Activated naive CD4-positive, alpha-beta T cell treated with anti-CD3 and anti-CD28 coated beads for 36 hours (primary cell): Measurements from ENCODE around the gene PLK2. TPM values are rescaled to one million over a fixed set of nuclear protein-coding genes. Genes with fewer than 3 reads are reported as not detected.

Experiments
- CTCF ChIA-PET: fragments of 350-600 bp; sonication (Branson Sonifier 250); formaldehyde crosslinking; loops from one replicate; lab custom pipeline; 2021; ENCODE audit warnings: antibody characterized with exemption; lab: Charles Lee
- DNase-seq: peaks from one replicate; pipeline ENCODE4 v3.0.0-alpha.2; 2020
- H3K27ac Mint-ChIP-seq: one replicate; pipeline ENCODE4 v1.8.0; 2021; ENCODE audit warnings: mild to moderate bottlenecking, mixed read lengths
- H3K27me3 Mint-ChIP-seq: one replicate; pipeline ENCODE4 v1.8.0; 2021; ENCODE audit warnings: low read depth, mixed read lengths
- H3K36me3 Mint-ChIP-seq: one replicate; pipeline ENCODE4 v1.8.0; 2021; ENCODE audit warnings: low read depth, mixed read lengths
- H3K4me1 Mint-ChIP-seq: one replicate; pipeline ENCODE4 v1.8.0; 2021; ENCODE audit warnings: low read depth, mixed read lengths
- H3K4me3 Mint-ChIP-seq: one replicate; pipeline ENCODE4 v1.8.0; 2021; ENCODE audit warnings: mild to moderate bottlenecking, moderate library complexity, mixed read lengths
- H3K9me3 Mint-ChIP-seq: one replicate; pipeline ENCODE4 v1.8.0; 2021; ENCODE audit warnings: mixed read lengths
- intact Hi-C: fragments of 100-400 bp; cut with micrococcal nuclease; formaldehyde crosslinking; loops from one replicate; pipeline ENCODE4 v1.15.1; 2023
- total RNA-seq, 2 experiments: library from RNA; stranded (reverse); gene quantifications; one replicate each; pipeline ENCODE4 v1.2.3, GENCODE V29; 2021

PLK2 gene
- total RNA-seq, 2 experiments from 2014 or later = 7.8 to 10.9 TPM

- Mint-ChIP-seq H3K4me3 (no peak overlapping the region), H3K9me3 (peaks cover under 1% of the 10 kb centered on the region), H3K4me1 (peaks cover 3% of the 10 kb centered on the region), H3K27ac (no peak overlapping the region), H3K27me3 (peaks cover 3% of the 10 kb centered on the region), H3K36me3 (no peaks in the 10 kb centered on the region)
- no peak for DNase-seq
- CTCF ChIA-PET = no interaction called here
- intact Hi-C loops = loop anchor here (10.0 kb wide), 3 partner anchors 265 to 1335 kb away; no protein-coding TSS in a partner anchor
Observed at GRCh38 chr5:58469896-58470295, 10.0 kb upstream of the PLK2 start.

- no peak overlapping the region for H3K27ac Mint-ChIP-seq
- CTCF ChIA-PET = interaction anchor here (1.0 to 1.5 kb wide), 2 partner anchors 387 to 1169 kb away, joined by 3 to 4 read pairs; no protein-coding TSS in a partner anchor
Observed at GRCh38 chr5:58466939-58467338, 7.1 kb upstream of the PLK2 start.

GRCh38 chr5:58462623-58463230 lies 2.8 kb upstream of the PLK2 start:
- H3K36me3 Mint-ChIP-seq = no peaks in the 10 kb centered on the region
- DNase-seq = peak; percentile 60
- H3K9me3 Mint-ChIP-seq = no peaks in the 10 kb centered on the region
- H3K4me3 Mint-ChIP-seq = no peak overlapping the region
- H3K27me3 Mint-ChIP-seq = peaks cover 13% of the 10 kb centered on the region
- H3K4me1 Mint-ChIP-seq = peaks cover 18% of the 10 kb centered on the region
- intact Hi-C loops = loop anchor here (5.0 to 10.0 kb wide), 4 partner anchors 258 to 1645 kb away; partner anchors contain the start of gene MAP3K1
- CTCF ChIA-PET = interaction anchor here (0.6 to 6.1 kb wide), 12 partner anchors 10 to 1164 kb away, joined by 3 to 57 read pairs (median 3); no protein-coding TSS in a partner anchor
- peak overlapping the region; percentile 4 for H3K27ac Mint-ChIP-seq

More at GRCh38 chr5:58466939-58467338, 7.1 kb upstream of the PLK2 start:
- Mint-ChIP-seq H3K4me1 (peaks cover 3% of the 10 kb centered on the region), H3K9me3 (no peaks in the 10 kb centered on the region), H3K27me3 (peaks cover 6% of the 10 kb centered on the region), H3K36me3 (no peaks in the 10 kb centered on the region), H3K4me3 (no peak overlapping the region)
- peak; percentile 52 for DNase-seq
- intact Hi-C loops = loop anchor here (10.0 kb wide), 2 partner anchors 262 to 1332 kb away; no protein-coding TSS in a partner anchor

GRCh38 chr5:58462154-58462553 lies 2.3 kb upstream of the PLK2 start:
- intact Hi-C loops = loop anchor here (5.0 to 10.0 kb wide), 4 partner anchors 257 to 1645 kb away; partner anchors contain the start of gene MAP3K1
- Mint-ChIP-seq H3K27me3 (peaks cover 13% of the 10 kb centered on the region), H3K4me3 (no peak overlapping the region), H3K36me3 (no peaks in the 10 kb centered on the region), H3K9me3 (no peaks in the 10 kb centered on the region), H3K4me1 (peaks cover 18% of the 10 kb centered on the region), H3K27ac (peak overlapping the region; percentile 4)
- DNase-seq = no peak
- CTCF ChIA-PET = interaction anchor here (0.6 to 6.1 kb wide), 9 partner anchors 11 to 1168 kb away, joined by 3 to 57 read pairs (median 7); no protein-coding TSS in a partner anchor

GRCh38 chr5:58460732-58461286 lies 923 bp upstream of the PLK2 start:
- Mint-ChIP-seq H3K36me3 (no peaks in the 10 kb centered on the region), H3K4me3 (peak overlapping the region; percentile 78), H3K27me3 (peaks cover 13% of the 10 kb centered on the region), H3K27ac (peak overlapping the region; percentile 81), H3K4me1 (peaks cover 15% of the 10 kb centered on the region), H3K9me3 (no peaks in the 10 kb centered on the region)
- intact Hi-C loops = loop anchor here (1.0 to 10.0 kb wide), 15 partner anchors 256 to 1644 kb away; partner anchors contain the start of genes MAP3K1 and MIER3
- CTCF ChIA-PET = interaction anchor here (0.6 to 6.1 kb wide), 29 partner anchors 10 to 1167 kb away, joined by 3 to 57 read pairs (median 3); no protein-coding TSS in a partner anchor
- DNase-seq = peak; percentile 95

GRCh38 chr5:58459146-58460001 lies 512 bp downstream of the PLK2 start:
- intact Hi-C loops = loop anchor here (1.0 to 10.0 kb wide), 16 partner anchors 185 to 1642 kb away; partner anchors contain the start of genes MAP3K1 and MIER3
- H3K4me3 Mint-ChIP-seq = peak overlapping the region; percentile 78
- no peak overlapping the region for H3K27ac Mint-ChIP-seq
- peaks cover 15% of the 10 kb centered on the region for H3K4me1 Mint-ChIP-seq
- H3K9me3 Mint-ChIP-seq = no peaks in the 10 kb centered on the region
- peaks cover 3% of the 10 kb centered on the region for H3K36me3 Mint-ChIP-seq
- CTCF ChIA-PET = interaction anchor here (0.6 to 6.1 kb wide), 6 partner anchors 21 to 1180 kb away, joined by 3 to 57 read pairs (median 4); no protein-coding TSS in a partner anchor
- H3K27me3 Mint-ChIP-seq = peaks cover 13% of the 10 kb centered on the region
- peak; percentile 13 for DNase-seq

DNA sequence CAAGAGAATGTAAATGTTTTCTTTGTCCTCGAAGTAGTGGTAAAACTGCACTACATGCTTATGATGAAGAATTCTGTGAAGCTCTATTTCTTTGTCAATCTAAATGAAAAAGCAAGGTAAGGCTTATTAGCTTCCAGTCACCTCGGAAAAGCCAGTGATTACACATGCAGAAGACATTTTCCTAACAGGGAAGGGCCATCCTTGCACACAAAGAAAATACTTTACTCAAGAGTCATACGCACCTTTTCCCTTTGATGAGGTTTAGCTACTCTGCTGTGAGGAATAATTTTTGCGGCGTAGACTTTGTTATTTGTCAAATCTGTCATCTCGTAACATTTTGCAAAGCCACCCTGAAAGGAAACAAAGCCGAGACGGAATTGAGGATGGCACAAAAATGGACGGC lies 1.1 kb downstream of the PLK2 start:
- Mint-ChIP-seq H3K27ac (no peak overlapping the region), H3K9me3 (no peaks in the 10 kb centered on the region), H3K36me3 (peaks cover 3% of the 10 kb centered on the region), H3K4me1 (peaks cover 15% of the 10 kb centered on the region), H3K4me3 (peak overlapping the region; percentile 78), H3K27me3 (peaks cover 9% of the 10 kb centered on the region)
- intact Hi-C loops = loop anchor here (10.0 kb wide), 1 partner anchor 184 kb away; no protein-coding TSS in a partner anchor
- no peak for DNase-seq
- CTCF ChIA-PET = interaction anchor here (0.7 to 6.1 kb wide), 3 partner anchors 21 to 1160 kb away, joined by 3 to 57 read pairs (median 52); no protein-coding TSS in a partner anchor

- DNase-seq = no peak
- intact Hi-C loops = loop anchor here (10.0 kb wide), 1 partner anchor 183 kb away; no protein-coding TSS in a partner anchor
- H3K4me1 Mint-ChIP-seq = peaks cover 15% of the 10 kb centered on the region
- CTCF ChIA-PET = interaction anchor here (0.7 to 6.1 kb wide), 3 partner anchors 20 to 1159 kb away, joined by 3 to 57 read pairs (median 52); no protein-coding TSS in a partner anchor
- H3K4me3 Mint-ChIP-seq = peak overlapping the region; percentile 6
- no peak overlapping the region for H3K27ac Mint-ChIP-seq
- no peaks in the 10 kb centered on the region for H3K9me3 Mint-ChIP-seq
- peaks cover 9% of the 10 kb centered on the region for H3K27me3 Mint-ChIP-seq
- peaks cover 3% of the 10 kb centered on the region for H3K36me3 Mint-ChIP-seq
Observed at GRCh38 chr5:58458141-58458742, 1.6 kb downstream of the PLK2 start.

DNA sequence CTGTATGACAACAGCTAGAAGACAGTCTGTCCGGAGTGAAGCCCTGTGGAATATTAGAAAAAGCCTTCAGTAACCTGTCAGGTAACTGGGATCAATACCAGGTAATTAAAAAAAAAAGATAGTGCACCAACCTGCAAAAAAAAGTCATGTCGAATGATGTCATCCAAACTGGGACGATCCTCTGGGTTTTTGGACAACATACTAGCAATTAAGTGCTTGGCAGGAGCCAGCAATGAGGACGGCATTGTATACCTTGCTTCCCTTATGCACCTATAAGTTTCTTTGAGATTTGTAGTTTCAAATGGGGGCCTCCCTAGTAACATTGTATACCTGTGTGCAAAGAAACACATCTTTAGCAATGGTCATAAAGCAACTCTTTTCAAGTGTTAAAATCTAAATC lies 2.8 kb downstream of the PLK2 start:
- Mint-ChIP-seq H3K27me3 (peaks cover 9% of the 10 kb centered on the region), H3K4me3 (no peak overlapping the region), H3K27ac (no peak overlapping the region), H3K36me3 (peaks cover 3% of the 10 kb centered on the region), H3K9me3 (no peaks in the 10 kb centered on the region), H3K4me1 (peaks cover 15% of the 10 kb centered on the region)
- intact Hi-C loops = loop anchor here (10.0 kb wide), 1 partner anchor 182 kb away; no protein-coding TSS in a partner anchor
- CTCF ChIA-PET = no interaction called here
- no peak for DNase-seq

DNA sequence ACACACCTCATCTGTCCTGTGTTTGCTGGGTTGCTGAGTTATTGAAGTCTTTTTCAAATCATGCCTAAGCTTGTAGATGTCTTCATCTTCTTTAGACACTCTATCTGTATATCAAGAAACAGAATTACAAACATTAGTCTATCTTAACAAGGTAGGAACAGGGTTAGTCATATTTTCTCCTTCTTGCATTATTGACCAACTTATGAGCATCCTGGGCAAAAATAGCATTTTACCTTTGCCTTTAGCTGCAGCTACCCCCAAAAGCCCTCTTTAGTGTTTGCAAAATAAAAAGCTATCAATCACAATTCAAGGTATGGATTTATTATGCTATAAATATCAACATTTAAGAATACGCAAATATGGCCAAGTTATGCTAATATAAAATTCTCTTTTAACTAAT lies 3.4 kb downstream of the PLK2 start:
- CTCF ChIA-PET = no interaction called here
- no peaks in the 10 kb centered on the region for H3K9me3 Mint-ChIP-seq
- no peak overlapping the region for H3K4me3 Mint-ChIP-seq
- no peak for DNase-seq
- H3K36me3 Mint-ChIP-seq = peaks cover 3% of the 10 kb centered on the region
- no peak overlapping the region for H3K27ac Mint-ChIP-seq
- H3K4me1 Mint-ChIP-seq = peaks cover 15% of the 10 kb centered on the region
- H3K27me3 Mint-ChIP-seq = peaks cover 9% of the 10 kb centered on the region
- intact Hi-C loops = loop anchor here (10.0 kb wide), 1 partner anchor 182 kb away; no protein-coding TSS in a partner anchor

GRCh38 chr5:58456026-58456425 lies 3.9 kb downstream of the PLK2 start:
- Mint-ChIP-seq H3K4me1 (peaks cover 13% of the 10 kb centered on the region), H3K9me3 (no peaks in the 10 kb centered on the region), H3K27ac (no peak overlapping the region), H3K27me3 (peaks cover 9% of the 10 kb centered on the region), H3K4me3 (no peak overlapping the region), H3K36me3 (peaks cover 3% of the 10 kb centered on the region)
- intact Hi-C loops = loop anchor here (10.0 kb wide), 1 partner anchor 181 kb away; no protein-coding TSS in a partner anchor
- no peak for DNase-seq
- CTCF ChIA-PET = no interaction called here
